Embryonic facial prominence (tissue), 1 donor: ENCODE data around the gene MS4A6E.
"Not testable (repeated sequence)": the region's sequence is repeated elsewhere in the genome, so short reads cannot be mapped to it uniquely, and the experiment has no call there.

Experiments used
- DNase-seq: peaks from one replicate; pipeline ENCODE4 v3.0.0-alpha.2; 2016; ENCODE audit errors: extremely low spot score

Gene MS4A6E

GRCh38 chr11:60326955-60327354 is at the start of gene MS4A6E:
Gene MS4A6E, plus strand, starts transcription at chr11:60327255. Its CDS starts 7,641 bp downstream, at chr11:60334896.
- no peak for DNase-seq

GRCh38 chr11:60280412-60280811 is 46.6 kb upstream of the MS4A6E start, which contains the start of gene MS4A4A:
Gene MS4A4A, plus strand, starts transcription at chr11:60280666. Its CDS starts 10 bp downstream, at chr11:60280676.
- no peak for DNase-seq

- DNase-seq: no peak
These were observed 45.6 kb upstream of the MS4A6E start for GRCh38 chr11:60281485-60281884.

- DNase-seq: no peak
These were observed 44.8 kb upstream of the MS4A6E start for GRCh38 chr11:60282286-60282685.

- DNase-seq: not testable (repeated sequence)
These were observed 41.5 kb upstream of the MS4A6E start for GRCh38 chr11:60285411-60286126.

GRCh38 chr11:60288531-60288930 is 38.5 kb upstream of the MS4A6E start:
- DNase-seq: no peak

GRCh38 chr11:60292145-60292544 is 34.9 kb upstream of the MS4A6E start:
- DNase-seq: no peak

GRCh38 chr11:60301178-60301577 is 25.9 kb upstream of the MS4A6E start:
- no peak for DNase-seq

GRCh38 chr11:60301884-60302283 is 25.2 kb upstream of the MS4A6E start:
- not testable (repeated sequence) for DNase-seq

- no peak for DNase-seq
These were observed 23.4 kb upstream of the MS4A6E start for GRCh38 chr11:60303661-60304060.

GRCh38 chr11:60305906-60306619 is 21.0 kb upstream of the MS4A6E start:
- no peak for DNase-seq

- no peak for DNase-seq
These were observed 19.4 kb upstream of the MS4A6E start for GRCh38 chr11:60307507-60308195.

GRCh38 chr11:60310407-60310998 is 16.6 kb upstream of the MS4A6E start:
- DNase-seq: no peak

GRCh38 chr11:60314635-60315321 is 12.3 kb upstream of the MS4A6E start:
- DNase-seq: no peak

- DNase-seq: no peak
These were observed 11.2 kb upstream of the MS4A6E start for GRCh38 chr11:60315871-60316270.

GRCh38 chr11:60316317-60316716 is 10.7 kb upstream of the MS4A6E start:
- DNase-seq: no peak

- no peak for DNase-seq
These were observed 8.3 kb upstream of the MS4A6E start for GRCh38 chr11:60318726-60319125.

- DNase-seq: no peak
These were observed 6.0 kb upstream of the MS4A6E start for GRCh38 chr11:60321051-60321450.

GRCh38 chr11:60328460-60328859 is 1.4 kb downstream of the MS4A6E start:
- DNase-seq: no peak

- no peak for DNase-seq
These were observed 5.8 kb downstream of the MS4A6E start for GRCh38 chr11:60332846-60333245.

GRCh38 chr11:60334005-60334620 is 7.1 kb downstream of the MS4A6E start:
- no peak for DNase-seq
